WTC11 (cell line): ENCODE results near the gene CIDEB. TPM values are rescaled to one million over a fixed set of nuclear protein-coding genes. Genes with fewer than 3 reads are reported as not detected.

Experiments used
- ATAC-seq: fragments of 200-7000 bp; cut with Tn5 transposase; 2 replicates; pipeline ENCODE4 v1.10.0; 2021; ENCODE audit warnings: mild to moderate bottlenecking, moderate library complexity
- CTCF ChIA-PET: fragments of 300-600 bp; sonication (Branson Sonifier 250); formaldehyde crosslinking; loops from one replicate; lab custom pipeline; 2021; ENCODE audit warnings: antibody characterized with exemption; lab: Charles Lee
- POLR2A ChIA-PET: fragments of 350-600 bp; sonication (Branson Sonifier 250); formaldehyde crosslinking; loops from one replicate; lab custom pipeline; 2021; ENCODE audit warnings: antibody characterized with exemption; lab: Charles Lee
- DNase-seq: peaks from one replicate; pipeline ENCODE4 v3.0.0; 2021; ENCODE audit warnings: low spot score
- H3K27ac Mint-ChIP-seq: 2 replicates; pipeline ENCODE4 v1.8.0; 2021; ENCODE audit warnings: mixed read lengths
- H3K27me3 Mint-ChIP-seq: 2 replicates; pipeline ENCODE4 v1.8.0; 2021; ENCODE audit warnings: low read depth, mild to moderate bottlenecking, moderate library complexity, mixed read lengths
- H3K36me3 Mint-ChIP-seq: 2 replicates; pipeline ENCODE4 v1.8.0; 2021; ENCODE audit warnings: mixed read lengths
- H3K4me1 Mint-ChIP-seq: 2 replicates; pipeline ENCODE4 v1.8.0; 2022; ENCODE audit warnings: mixed read lengths
- H3K4me3 Mint-ChIP-seq: 2 replicates; pipeline ENCODE4 v1.8.0; 2021; ENCODE audit warnings: mild to moderate bottlenecking, moderate library complexity, mixed read lengths
- H3K9me3 Mint-ChIP-seq: 2 replicates; pipeline ENCODE4 v1.8.0; 2021; ENCODE audit warnings: mixed read lengths
- ARID4B ChIP-seq: sonication (generic); formaldehyde crosslinking; IDR thresholded peaks from 2 replicates; pipeline ENCODE4 v1.8.0; 2023; ENCODE audit warnings: missing genetic modification reagents, mild to moderate bottlenecking, borderline replicate concordance
- CREM ChIP-seq: sonication (generic); formaldehyde crosslinking; IDR thresholded peaks from 2 replicates; pipeline ENCODE4 v1.8.1; 2022; ENCODE audit warnings: mild to moderate bottlenecking, missing genetic modification reagents, moderate library complexity
- E2F5 ChIP-seq: sonication (generic); formaldehyde crosslinking; IDR thresholded peaks from 2 replicates; pipeline ENCODE4 v1.8.1; 2022; ENCODE audit warnings: mild to moderate bottlenecking, moderate library complexity, missing genetic modification reagents
- ERG ChIP-seq: fragments of 250-450 bp; sonication (Bioruptor Pico); IDR thresholded peaks from 2 replicates; pipeline ENCODE4 v1.8.0; 2021; ENCODE audit warnings: mild to moderate bottlenecking
- GABPB1 ChIP-seq: sonication (generic); formaldehyde crosslinking; IDR thresholded peaks from 2 replicates; pipeline ENCODE4 v1.8.1; 2023; ENCODE audit warnings: mild to moderate bottlenecking, missing genetic modification reagents
- HMGA2 ChIP-seq: fragments of 250-450 bp; sonication (Bioruptor Pico); IDR thresholded peaks from 2 replicates; pipeline ENCODE4 v1.4.0; 2021; ENCODE audit warnings: mild to moderate bottlenecking, moderate library complexity
- HMGXB4 ChIP-seq: sonication (generic); formaldehyde crosslinking; IDR thresholded peaks from 2 replicates; pipeline ENCODE4 v1.8.1; 2023; ENCODE audit warnings: mild to moderate bottlenecking, moderate library complexity, missing genetic modification reagents
- NFYB ChIP-seq: sonication (generic); formaldehyde crosslinking; conservative IDR thresholded peaks from 2 replicates; pipeline ENCODE4 v1.8.0; 2022; ENCODE audit warnings: low read depth, missing genetic modification reagents
- OVOL2 ChIP-seq: fragments of 250-450 bp; sonication (Bioruptor Pico); IDR thresholded peaks from 2 replicates; pipeline ENCODE4 v1.9.0; 2021; ENCODE audit warnings: mild to moderate bottlenecking, borderline replicate concordance
- SOX15 ChIP-seq: fragments of 250-450 bp; sonication (Bioruptor Pico); IDR thresholded peaks from 2 replicates; pipeline ENCODE4 v1.9.0; 2021; ENCODE audit warnings: mild to moderate bottlenecking
- TCF7 ChIP-seq: sonication (generic); formaldehyde crosslinking; IDR thresholded peaks from 2 replicates; pipeline ENCODE4 v1.8.0; 2022; ENCODE audit warnings: mild to moderate bottlenecking, low read depth, missing genetic modification reagents, moderate library complexity
- TEAD1 ChIP-seq: sonication (generic); formaldehyde crosslinking; IDR thresholded peaks from 2 replicates; pipeline ENCODE4 v1.8.0; 2022; ENCODE audit warnings: mild to moderate bottlenecking, missing genetic modification reagents
- USF2 ChIP-seq: sonication (generic); formaldehyde crosslinking; IDR thresholded peaks from 2 replicates; pipeline ENCODE4 v1.8.1; 2023; ENCODE audit warnings: mild to moderate bottlenecking, missing genetic modification reagents, moderate library complexity
- ZNF121 ChIP-seq: sonication (generic); formaldehyde crosslinking; IDR thresholded peaks from 2 replicates; pipeline ENCODE4 v1.8.0; 2023; ENCODE audit warnings: missing genetic modification reagents
- ZNF263 ChIP-seq: sonication (generic); formaldehyde crosslinking; IDR thresholded peaks from 2 replicates; pipeline ENCODE4 v1.8.1; 2022; ENCODE audit warnings: low read depth, mild to moderate bottlenecking, moderate library complexity, missing genetic modification reagents
- ZNF281 ChIP-seq: sonication (generic); formaldehyde crosslinking; IDR thresholded peaks from 2 replicates; pipeline ENCODE4 v1.8.0; 2023; ENCODE audit warnings: mild to moderate bottlenecking, missing genetic modification reagents
- ZNF425 ChIP-seq: fragments of 250-450 bp; sonication (Bioruptor Pico); conservative IDR thresholded peaks from 2 replicates; pipeline ENCODE4 v1.9.0; 2021; ENCODE audit warnings: mild to moderate bottlenecking
- ZNF532 ChIP-seq: fragments of 250-450 bp; sonication (Bioruptor Pico); IDR thresholded peaks from 2 replicates; pipeline ENCODE4 v1.9.0; 2021; ENCODE audit warnings: mild to moderate bottlenecking, borderline replicate concordance
- total RNA-seq: library from RNA; stranded (reverse); gene quantifications from 3 replicates; pipeline ENCODE4 v1.2.3, GENCODE V29; 2021

Gene CIDEB
- total RNA-seq, 1 experiment from 2014 or later = 4.7 TPM

- TF ChIP-seq HMGA2 (CRISPR knock-in tag) (no peak), E2F5 (CRISPR knock-in tag) (no peak), ZNF263 (CRISPR knock-in tag) (no peak), ZNF532 (CRISPR knock-in tag) (no peak), USF2 (CRISPR knock-in tag) (no peak), OVOL2 (no peak), ERG (CRISPR knock-in tag) (no peak), CREM (CRISPR knock-in tag) (no peak), ARID4B (CRISPR knock-in tag) (no peak), TCF7 (CRISPR knock-in tag) (no peak), HMGXB4 (CRISPR knock-in tag) (no peak), SOX15 (CRISPR knock-in tag) (no peak), ZNF121 (CRISPR knock-in tag) (no peak), ZNF281 (CRISPR knock-in tag) (no peak), GABPB1 (no peak), ZNF425 (CRISPR knock-in tag) (no peak), TEAD1 (CRISPR knock-in tag) (no peak), NFYB (CRISPR knock-in tag) (no peak)
- no peak overlapping the region for H3K27ac Mint-ChIP-seq
- peaks cover 70% of the 10 kb centered on the region for H3K27me3 Mint-ChIP-seq
- no peak for ATAC-seq
- no peaks in the 10 kb centered on the region for H3K9me3 Mint-ChIP-seq
- H3K4me3 Mint-ChIP-seq = no peak overlapping the region
- ChIA-PET CTCF (interaction anchor here (4.2 kb wide), 1 partner anchor 118 kb away, joined by 18 read pairs; no protein-coding TSS in a partner anchor), POLR2A (no interaction called here)
- peaks cover 3% of the 10 kb centered on the region; the same call in 1 of the 2 replicates for H3K36me3 Mint-ChIP-seq
- DNase-seq = no peak
- H3K4me1 Mint-ChIP-seq = peaks cover 9% of the 10 kb centered on the region
Observed at GRCh38 chr14:24313913-24314312, 6.1 kb upstream of the CIDEB start.
